Hematopoietic multipotent progenitor cell treated with erythropoietin and hydrocortisone succinate and interleukin-3 and kit ligand, for 15 days (in vitro differentiated cells): ENCODE data around the gene IGSF8.

Experiments
- DNase-seq: peaks from one replicate; pipeline ENCODE4 v3.0.0-alpha.2; 2015; ENCODE audit warnings: low spot score

The IGSF8 gene, protein sequence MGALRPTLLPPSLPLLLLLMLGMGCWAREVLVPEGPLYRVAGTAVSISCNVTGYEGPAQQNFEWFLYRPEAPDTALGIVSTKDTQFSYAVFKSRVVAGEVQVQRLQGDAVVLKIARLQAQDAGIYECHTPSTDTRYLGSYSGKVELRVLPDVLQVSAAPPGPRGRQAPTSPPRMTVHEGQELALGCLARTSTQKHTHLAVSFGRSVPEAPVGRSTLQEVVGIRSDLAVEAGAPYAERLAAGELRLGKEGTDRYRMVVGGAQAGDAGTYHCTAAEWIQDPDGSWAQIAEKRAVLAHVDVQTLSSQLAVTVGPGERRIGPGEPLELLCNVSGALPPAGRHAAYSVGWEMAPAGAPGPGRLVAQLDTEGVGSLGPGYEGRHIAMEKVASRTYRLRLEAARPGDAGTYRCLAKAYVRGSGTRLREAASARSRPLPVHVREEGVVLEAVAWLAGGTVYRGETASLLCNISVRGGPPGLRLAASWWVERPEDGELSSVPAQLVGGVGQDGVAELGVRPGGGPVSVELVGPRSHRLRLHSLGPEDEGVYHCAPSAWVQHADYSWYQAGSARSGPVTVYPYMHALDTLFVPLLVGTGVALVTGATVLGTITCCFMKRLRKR

GRCh38 chr1:160097911-160098851 is at the start of gene IGSF8:
IGSF8 (minus strand) TSS chr1:160098619; CDS start chr1:160098472, 147 bp downstream.
- DNase-seq = peak; percentile 65

DNA sequence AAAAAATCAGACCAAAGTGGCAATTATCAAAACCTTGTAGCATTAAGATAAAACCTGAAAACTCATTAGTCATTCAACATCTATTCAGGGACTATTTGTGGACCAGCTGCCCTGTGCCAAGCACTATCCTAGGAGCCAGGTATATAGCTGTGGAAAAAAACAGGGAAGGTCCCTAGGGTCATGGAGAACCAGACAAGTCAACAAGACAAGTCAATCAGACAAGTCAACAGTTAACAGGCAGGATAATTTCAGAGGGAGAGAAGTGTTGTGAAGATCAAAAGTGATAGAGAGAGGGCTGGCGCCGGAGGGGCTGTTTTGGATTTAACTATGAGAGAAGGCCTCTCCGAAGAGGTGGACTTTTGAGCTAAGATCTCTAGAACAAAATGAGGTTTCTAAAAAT is 49.7 kb upstream of the IGSF8 start:
- DNase-seq = no peak

DNA sequence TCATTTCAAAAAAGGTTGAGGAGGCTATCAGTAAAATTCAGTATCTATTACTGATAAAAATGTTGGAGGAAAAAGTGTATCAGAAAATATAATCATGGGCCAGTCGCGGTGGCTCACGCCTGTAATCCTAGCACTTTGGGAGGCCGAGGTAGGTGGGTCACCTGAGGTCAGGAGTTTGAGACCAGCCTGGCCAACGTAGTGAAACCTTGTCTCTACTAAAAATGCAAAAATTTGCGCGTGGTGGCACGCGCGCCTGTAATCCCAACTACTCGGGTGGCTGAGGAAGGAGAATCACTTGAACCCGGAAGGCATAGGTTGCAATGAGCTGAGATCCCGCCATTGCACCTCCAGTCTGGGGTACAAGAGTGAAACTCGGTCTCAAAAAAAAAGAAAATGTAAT is 47.7 kb upstream of the IGSF8 start:
- no peak for DNase-seq

DNA sequence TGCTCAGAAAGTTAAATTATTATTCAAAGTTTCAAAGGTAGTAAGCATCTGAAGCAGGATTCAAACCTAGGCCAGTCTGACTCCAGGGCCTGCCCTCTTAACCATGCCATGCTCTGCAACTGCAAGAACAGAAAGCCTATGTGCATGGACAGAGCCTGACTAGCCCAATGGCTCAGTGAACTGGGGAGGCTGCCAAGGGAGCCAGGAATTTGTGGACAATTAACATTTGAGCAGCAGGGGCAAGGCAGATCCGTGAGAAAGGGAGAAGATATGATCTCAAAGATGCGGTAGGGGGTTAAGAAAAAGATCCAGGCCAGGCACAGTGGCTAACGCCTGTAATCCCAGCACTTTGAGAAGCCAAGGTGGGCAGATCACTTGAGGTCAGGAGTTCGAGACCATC is 46.5 kb upstream of the IGSF8 start:
- DNase-seq = no peak

- DNase-seq = no peak
Measured at GRCh38 chr1:160143695-160144094, 45.3 kb upstream of the IGSF8 start.

DNA sequence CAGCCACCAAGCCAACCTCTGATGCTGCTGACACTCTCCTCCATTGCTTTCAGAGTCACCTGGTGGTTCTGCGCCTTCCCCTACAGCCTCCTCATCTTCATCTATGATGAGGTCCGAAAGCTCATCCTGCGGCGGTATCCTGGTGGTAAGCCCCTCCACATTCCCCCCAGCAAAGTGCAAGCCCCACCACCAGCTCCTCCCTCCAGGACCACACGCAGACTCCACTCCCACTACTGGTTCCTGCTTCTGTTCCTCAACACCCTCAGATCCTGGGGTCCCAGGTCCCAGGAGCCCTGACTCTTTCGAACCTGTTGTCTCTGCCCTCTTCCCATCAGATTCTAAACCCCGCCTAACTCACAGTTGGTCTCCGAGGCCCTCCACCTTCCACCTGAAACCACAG is 41.4 kb upstream of the IGSF8 start:
- DNase-seq = no peak

DNA sequence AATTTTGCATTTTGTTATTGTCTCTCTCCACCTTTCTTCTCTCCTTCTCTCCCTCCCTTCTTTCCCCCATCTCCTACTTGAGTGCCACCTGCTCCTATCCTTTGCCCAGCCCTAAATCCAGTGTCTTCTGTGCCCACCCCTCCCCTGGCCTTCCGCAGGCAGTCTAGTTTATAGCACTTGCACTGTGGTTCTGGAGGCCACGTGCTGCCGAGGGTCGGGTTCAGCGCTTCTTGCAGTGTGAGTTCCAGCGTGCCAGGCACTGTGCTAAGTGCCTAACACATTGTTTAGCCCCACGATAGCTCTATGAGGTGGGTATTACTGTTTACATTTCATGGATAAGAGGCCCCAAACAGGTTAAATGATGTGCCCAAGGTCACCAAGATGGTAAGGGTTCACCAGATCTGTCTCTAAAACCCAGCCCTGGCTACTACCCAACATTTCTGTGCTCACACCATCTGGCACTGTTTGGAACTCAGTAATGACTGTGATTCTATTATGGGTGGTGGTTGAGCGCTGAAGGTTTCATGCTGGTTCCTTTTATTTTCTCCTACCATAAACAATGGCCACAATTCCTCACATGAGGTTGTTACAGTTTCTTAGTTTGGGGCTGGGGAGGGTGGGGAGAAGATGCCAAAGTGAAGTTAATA is 38.9 kb upstream of the IGSF8 start:
- no peak for DNase-seq

DNA sequence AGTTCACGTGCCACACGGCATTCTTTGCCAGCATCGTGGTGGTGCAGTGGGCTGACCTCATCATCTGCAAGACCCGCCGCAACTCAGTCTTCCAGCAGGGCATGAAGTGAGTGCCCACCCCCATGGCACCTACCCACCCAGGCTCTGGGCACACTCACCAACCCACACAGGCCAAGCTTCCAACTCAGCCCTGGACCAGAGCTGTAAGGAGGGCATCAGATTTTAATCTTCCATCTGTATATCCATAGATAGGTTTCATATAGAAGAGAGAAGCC is 38.4 kb upstream of the IGSF8 start:
- no peak for DNase-seq

DNA sequence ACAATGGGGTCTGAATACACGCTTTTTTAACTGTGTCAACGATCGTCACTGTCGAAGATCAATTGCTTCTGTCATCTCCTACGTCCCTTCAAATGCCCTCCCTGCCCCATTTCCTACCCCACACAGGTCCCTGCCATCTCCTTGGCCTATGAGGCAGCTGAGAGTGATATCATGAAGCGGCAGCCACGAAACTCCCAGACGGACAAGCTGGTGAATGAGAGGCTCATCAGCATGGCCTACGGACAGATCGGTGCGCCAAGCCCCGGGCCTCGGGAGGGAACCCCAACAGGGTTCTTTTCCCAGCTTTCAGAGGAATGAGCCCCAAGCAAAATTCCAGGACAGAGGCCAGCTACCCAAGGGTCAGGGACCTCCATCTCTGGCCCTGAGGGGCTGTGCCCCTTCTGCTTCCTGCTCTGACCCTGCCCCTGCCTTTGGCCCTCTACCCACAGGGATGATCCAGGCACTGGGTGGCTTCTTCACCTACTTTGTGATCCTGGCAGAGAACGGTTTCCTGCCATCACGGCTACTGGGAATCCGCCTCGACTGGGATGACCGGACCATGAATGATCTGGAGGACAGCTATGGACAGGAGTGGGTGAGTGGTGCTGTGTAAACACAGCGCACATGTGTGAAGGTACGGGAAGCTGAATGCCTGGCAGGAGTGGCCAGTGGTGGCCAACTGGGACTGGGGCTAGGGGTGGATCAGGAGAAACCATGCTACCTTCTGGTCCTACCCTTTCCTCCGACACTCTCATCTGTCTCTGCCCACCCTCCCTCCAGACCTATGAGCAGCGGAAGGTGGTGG is 37.9 kb upstream of the IGSF8 start:
- no peak for DNase-seq

GRCh38 chr1:160134791-160135572 is 36.6 kb upstream of the IGSF8 start:
- no peak for DNase-seq

GRCh38 chr1:160133990-160134770 is 35.8 kb upstream of the IGSF8 start:
- DNase-seq = no peak

DNA sequence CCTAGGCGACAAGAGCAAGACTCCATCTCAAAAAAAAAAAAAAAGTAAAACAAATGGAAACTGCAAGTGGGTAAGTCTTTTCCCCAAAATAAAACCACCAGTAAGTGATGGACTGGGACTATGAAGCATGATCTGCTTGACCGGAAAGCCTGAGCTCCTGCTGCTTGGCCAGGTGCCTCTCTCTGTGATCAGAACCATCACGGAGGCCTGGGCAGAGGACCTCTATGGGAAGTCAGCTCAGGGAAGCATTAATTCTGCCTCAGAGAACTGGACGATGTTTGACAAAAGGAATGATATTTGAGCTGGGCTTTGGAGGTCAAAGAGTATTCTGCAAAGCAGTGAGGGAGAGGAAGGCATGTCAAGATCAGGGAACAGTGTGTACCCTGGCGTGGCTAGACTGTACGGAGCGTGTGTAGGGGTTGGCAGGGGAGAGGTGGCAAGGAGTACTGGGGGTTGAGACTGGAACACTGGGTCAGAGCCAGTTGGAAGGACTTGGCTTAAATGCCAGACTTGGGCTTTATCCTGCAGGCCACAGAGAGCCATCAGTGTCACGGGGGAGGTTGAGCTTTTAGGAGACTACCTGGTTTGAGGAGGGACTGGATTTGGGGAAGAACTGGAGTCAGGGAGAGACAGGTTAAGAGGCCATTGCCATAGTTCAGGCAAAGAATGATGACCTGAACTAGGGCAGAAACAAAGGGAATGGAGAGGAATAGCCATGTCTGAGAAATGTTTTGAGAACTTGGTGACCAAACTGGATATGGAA is 33.6 kb upstream of the IGSF8 start:
- DNase-seq = no peak

DNA sequence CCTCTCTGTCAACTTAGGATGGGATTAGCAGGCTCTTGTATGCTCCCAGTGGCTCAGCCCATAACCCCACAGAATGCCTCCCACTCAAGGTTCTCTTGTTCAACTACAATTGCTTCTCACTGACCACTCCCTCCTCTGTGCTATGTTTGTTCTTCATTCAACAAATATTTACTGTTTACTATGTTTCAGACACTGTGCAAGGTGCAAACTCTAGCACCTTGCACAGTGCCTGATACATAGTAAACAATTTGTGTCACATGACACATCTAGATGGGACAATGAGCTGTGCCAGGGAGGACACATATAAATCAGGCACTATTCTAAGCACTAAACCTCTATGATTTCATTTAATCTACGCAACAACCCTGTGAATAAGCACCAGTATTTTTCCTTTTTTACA is 32.5 kb upstream of the IGSF8 start:
- DNase-seq = no peak

GRCh38 chr1:160130486-160130885 is 32.1 kb upstream of the IGSF8 start:
- DNase-seq = no peak

- DNase-seq = no peak
Measured at GRCh38 chr1:160129966-160130365, 31.5 kb upstream of the IGSF8 start.

DNA sequence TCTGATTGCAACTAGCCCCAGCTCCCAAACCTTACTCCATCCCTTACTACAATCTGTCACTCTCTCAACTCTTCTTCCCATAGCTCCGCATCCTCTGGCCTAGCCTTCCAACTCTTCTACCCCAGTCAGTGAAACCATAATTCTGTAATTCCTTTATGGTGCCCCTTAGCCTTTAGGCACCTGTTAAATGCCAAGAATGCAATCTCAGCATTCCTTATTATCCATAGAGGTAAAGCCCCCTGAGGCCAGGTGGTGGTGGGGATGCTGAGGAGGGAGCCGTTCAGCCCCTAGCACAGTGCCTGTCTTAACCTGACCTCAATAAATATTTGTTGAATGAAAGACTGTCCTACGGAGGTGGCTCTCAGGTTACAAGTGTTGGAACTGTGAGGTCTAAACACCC is 31.1 kb upstream of the IGSF8 start:
- no peak for DNase-seq

DNA sequence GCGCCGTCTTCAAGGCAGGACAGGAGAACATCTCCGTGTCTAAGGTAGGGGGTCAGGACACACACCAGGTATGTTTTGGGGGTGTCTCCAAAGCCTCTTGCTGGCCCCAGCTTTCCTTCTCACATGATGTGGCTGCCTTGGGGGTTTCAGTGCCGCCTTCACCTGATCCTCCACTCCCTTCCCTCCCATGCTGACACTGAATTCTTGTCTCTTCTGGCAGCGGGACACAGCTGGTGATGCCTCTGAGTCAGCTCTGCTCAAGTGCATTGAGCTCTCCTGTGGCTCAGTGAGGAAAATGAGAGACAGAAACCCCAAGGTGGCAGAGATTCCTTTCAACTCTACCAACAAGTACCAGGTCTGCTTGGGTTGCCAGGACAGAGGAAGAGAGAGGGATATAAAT is 30.6 kb upstream of the IGSF8 start:
- DNase-seq = no peak

GRCh38 chr1:160128636-160129035 is 30.2 kb upstream of the IGSF8 start:
- DNase-seq = no peak

DNA sequence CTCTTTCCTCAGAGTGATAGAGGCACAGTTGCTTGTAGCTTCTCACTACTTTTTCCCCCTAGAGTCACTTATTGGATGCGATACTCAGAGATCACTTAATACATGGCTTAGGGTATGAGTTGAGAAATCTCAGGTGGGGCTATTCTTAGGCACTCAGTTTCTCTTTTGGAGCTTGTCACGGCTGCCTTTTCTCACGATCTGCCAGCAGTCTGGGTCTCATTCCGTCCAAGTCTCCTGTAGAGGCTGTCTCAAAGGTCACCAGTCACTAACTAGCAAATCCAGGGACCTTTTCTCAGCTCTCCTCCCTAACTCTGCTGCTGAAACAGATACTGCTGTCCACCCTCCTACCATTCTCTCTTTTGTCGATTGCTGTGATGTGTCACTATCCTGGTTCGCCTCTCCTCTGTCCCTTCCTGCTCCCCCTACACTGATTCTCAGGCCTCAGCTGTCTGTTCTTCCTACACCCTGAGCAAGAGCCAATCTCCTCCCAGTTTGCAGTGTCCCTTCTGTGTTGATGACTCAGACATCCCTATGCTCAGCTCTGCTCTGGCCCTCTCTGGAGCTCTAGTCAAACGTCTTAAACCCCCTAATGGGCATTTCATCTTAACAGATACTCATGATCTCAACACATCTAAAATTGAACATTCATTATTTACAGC is 29.6 kb upstream of the IGSF8 start:
- no peak for DNase-seq
